ENCODE measurements around the gene TIFAB.

The TIFAB gene

DNA sequence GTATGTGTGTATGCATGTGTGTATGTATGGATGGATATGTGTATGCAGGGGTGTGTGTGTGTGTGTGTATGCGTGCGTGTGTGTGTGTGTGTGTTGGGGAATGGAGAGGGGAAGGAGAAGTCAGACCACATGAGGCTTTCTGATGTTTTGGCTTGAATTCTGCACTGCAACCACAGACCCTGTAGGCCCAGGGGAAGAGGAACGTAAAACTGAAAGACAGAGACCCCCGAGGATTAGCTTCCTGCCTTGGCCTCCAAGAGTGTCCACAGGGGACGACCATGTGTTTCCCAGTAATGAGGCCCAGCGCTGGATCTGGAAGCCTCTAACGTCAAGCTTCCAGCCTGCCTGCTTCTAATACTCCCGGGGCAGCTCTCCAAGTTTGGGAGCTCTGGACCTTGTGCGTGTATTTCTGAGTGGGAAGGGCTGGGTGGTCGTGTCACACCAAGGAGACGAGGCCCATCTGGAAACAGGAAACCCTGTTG lies 10.8 kb downstream of the TIFAB start:
- no peak for DNase-seq

DNA sequence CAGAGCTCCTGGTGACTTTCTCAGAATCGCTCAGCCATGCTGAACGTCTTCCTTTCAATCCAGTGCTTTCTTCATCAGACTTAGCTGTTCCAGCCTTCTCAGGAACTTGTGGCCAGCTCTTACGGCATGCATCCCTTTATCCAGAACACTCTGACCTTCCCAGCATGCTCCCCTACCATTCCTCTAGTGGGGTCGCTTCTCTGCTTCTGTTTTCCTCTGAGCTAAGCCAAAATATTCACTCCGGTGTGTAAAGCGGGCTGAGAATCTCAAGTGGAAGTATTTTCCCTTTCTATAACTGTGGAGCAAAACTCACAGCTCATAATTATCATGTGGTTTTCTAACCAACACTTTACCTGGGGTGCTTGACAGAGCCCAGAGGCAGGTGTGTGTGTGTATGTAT lies 11.2 kb downstream of the TIFAB start:
- DNase-seq, result no peak

DNA sequence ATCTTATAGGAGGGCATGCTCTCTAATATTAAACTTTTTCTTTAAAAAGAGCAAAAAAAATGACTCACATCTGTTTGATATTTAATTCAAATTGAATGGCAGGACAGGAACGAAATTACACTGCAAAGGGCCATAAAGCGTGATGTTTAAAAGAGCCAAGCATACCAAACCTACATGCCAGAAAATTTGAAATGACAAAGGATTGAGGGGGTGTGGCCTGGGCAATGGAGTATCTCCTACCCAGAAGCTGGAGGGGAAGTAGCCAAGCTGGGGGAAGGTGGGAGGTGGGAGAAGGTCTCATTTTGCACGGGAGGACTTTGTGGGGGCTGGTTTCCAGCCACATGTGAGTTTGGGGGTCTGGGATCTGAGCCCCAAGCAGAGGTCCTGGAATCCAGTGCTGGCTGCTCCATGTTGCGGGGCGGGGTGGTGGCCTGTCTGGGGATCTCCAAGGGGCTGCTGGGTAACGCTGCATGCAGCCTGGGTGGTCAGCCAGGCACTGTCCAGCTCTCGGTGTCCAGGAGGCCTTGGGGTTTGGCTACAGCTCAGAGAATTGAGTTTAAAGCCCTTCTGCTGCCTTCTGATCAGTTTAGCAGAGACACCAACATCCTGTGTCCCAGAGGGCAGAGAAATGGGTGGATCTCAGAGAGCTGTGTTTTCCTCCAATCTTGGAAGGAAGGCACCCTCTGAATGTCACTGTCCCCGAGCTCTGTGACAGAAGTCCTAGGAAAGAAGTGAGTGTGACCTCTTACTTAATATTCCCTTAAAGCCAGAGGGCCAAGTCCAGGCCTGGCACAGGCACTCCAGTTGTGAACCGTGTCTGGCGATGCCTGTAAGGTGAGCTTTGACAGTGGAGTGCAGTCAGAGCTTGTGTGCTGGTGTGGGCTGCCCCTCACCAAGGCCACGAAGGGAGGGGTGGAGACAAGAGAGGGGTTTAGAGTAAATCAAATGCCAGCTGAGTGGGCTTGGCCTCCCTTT lies 12.6 kb downstream of the TIFAB start:
- no peak for DNase-seq

DNA sequence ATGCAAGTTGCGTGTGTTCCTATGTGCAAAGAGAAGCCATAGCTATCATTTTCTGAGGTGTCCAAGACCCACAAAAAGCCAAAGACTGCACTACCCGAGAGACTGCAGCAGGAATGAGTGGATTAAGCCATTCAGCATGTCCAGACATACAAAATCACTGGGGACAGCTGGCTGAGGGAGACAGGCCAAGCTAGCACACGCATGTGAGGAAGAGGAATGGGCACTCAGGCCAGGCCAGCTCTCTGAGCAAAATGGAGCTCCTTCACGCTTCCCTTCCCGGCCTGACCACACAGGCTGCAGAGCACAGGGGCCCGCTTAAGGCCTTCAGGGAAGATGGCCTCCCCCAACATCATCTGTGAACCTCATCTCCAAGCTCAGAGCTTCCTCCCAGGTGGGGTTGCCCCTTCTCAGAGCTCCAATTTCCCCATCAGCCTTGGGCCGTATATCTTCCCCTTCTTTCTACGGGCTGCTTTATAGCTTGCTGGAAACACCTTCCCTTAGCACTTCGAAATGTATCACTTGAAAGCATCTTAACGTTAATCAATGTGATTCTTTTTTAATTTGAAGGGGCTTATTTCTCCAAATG lies 13.4 kb downstream of the TIFAB start:
- no peak for DNase-seq

DNA sequence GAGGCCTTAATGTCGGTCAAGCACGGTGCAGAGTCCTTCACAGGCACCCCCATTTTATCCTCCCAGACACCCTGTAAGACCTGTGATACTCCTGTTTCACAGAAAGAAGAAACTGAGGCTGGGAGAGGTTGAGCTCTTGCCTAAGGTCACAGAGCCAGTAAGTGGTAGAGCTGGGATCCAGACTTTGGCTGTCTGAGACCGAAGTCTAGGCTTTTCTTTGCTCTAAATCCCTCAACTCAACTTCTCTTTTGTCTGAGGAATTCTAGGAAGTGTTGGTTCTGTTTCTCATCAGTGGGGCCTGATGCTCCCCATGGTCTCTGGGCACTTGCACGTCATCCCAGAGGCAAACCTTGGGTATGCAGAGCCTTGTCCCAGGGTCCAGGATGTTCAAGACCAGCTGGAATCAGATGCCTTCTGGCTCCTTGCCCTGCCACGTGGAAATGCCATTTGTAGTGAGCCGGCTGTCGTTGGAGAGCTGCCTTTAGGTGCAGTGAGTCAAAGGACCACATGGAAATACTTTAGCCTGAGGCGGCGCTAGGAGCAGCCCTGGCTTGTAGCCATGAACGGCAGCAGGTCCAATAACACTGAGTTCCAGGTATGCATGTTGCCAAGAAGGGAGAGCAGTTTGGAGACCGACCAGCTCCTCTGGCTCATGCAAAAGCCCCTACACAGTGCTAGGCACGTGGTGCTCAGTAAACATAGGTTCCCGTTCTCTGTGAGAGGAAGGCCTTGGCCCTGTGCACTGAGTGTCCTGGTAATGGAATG lies 14.2 kb downstream of the TIFAB start:
- no peak for DNase-seq

DNA sequence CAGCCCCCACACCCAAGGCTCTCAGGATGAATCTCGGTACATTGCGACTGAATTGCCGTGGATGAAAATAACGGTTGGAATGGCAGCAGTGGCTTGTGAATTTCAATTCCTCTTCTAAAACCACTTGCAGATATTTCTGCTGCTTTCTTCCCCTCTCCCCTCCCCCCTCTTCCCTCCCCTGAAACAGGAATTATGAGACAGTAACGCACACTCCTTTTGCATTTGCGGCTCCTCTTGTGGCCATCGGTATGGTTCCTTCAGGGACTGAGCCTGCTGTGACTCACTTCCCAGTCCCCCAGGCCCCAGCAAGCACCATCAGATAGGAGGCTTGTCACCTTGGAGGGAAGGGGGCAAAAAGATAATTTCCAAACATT lies 14.7 kb downstream of the TIFAB start:
- no peak for DNase-seq

DNA sequence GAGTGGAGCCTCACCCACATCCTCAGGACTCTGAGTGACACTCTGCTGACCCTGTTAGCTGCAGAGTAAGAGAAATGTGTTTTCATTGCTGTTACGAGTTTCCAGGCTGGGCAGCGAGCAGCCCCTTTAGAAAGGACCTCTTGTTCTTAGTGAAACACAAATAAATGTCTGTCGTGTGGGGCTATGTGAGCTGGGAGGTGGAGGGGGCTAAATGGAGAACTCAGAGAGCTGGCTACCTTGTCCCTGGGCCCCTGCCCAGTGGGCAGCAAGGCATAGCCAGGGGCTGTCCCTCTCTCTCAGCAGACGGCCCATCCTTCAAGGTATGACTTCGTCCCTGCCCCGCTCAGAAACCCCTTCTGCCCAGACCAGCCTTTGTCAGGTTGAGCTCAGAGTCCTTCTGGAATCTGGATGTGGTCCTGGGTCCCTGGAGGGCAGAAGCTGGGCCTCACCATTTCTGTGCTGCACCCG lies 15.2 kb downstream of the TIFAB start:
- DNase-seq, result no peak

DNA sequence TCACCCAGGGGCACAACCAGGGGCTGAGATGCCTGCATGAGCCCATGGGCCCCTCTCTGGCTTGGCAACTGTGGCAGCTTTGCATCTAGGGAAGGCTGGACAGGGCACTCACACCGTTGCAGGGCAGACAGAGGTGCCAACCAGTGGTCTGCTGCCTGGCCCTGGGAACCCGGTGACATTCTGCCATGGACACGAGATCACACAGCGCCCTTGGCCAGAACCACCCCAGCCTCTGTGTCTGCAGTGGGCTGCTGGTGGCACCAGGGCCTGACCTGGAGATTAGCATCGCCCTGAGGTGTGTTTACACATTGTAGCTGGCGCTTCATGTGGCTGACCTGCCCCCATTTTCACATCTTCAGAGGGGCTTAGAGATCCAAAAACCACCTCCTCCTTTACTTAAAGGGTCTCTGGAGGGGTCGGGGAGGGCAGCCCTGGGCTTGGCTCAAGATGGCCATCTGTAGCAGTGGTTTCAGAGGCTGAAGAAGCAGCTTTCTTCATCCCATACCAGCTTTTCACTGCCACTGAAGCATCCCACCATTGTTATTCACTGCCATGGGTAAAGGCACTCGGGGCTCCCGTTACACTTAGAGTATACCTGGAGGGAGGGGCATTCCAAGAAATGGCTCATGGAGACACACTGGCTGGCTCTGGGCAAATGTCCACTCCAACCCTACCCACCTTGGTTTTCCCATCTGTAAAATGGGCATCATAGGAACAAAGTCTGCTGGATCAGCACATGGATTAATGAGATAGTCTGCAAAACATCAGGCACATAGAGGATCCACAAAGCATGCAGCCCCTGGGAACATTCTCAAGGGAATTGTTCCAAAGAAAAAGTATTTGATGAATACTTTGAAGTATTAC lies 16.5 kb downstream of the TIFAB start:
- DNase-seq, result no peak

DNA sequence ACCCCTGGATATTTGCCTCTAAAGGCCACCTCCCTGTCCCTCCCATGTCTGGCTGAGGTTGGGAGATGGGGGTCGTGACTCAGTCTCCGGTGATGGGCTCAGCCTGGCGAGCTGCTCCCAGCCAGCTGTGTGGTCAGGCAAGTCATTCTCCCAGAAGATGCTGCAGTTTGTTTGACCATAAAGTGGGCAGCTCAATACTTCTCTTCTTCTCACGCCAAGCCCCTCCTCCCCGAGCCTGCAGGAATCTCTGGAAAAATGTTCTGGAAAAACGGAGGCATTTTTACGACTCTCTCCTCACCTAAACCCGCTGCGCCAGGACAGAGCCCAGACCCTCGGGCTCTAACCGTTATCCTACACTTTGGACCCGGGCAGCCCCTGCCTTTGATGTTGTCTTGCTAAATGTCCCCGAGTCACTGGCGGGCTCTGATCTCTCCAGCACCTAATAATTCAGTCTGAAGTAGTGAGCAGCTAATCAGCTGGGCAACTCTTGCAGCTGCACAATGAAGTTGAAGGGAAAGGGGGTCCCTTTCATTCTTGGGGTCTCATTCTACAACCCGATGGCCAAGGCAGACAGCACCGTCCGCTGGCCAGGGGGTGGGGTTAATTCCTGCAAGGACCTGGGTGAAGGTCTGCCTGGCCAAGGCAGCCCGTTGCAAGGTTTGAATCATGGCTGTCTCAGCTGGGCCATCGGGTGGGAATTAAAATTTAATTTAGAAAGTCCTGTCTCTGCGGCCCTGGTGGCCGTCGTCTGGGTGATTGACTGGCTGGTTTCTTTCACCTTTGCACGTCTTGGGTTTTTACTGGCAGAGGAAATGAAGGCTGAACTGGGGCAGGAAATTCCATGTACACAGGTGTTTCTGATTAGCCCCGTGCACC lies 17.3 kb downstream of the TIFAB start:
- no peak for DNase-seq

DNA sequence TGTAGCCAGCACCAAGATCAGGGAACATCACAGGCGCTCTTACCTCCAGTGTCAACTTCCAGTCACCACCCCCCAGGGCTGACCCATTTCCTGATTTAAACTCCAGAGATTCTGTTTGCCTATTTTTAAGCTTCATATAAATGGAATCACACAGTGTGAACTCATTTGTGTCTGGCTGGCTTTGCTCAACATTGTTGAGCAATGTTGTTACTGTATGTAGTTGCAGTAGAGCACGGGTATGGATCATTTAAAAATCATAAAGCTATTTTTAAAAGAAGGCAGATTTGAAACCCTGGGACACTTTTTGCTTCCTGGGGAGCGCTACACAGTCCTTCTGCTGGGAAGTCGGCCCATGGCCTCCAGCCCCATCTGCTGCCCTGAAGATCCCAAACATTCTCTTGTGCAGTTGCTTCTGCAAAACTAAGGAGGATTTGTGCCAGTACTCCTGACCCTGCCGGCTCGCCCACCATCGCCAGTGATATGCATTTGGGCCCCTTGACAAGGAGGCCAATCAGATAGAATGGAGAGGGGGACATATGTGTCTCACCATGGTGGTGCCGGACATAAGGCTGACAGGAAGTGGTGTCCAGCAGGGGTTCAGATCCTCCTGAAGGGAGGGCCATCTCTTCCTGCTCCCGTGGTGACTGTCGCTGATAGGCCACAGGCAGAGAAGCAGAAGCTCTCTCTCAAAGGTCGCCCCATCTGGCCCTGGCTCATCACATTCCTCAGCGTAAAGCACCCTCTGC lies 18.3 kb downstream of the TIFAB start:
- no peak for DNase-seq

DNA sequence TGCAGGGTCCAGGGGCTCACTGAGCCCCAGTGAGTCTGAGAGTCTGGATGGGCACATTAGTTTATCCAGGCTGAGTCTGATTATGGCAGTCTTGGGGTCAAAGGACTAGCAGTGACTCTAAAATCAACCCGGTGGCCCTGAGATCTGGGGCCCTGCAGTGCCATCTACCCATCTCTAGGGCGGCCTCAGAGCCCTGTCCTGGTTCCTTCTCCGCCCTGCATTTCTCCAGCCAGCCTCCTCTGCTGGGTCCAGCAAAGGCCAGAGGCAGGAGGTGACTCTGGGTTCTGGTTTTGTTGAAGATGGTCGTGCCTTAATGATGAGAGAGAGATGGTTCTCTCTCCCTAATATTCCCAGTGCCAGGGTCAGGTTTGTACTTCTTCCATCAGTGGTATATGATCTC lies 20.0 kb downstream of the TIFAB start:
- DNase-seq, result no peak

DNA sequence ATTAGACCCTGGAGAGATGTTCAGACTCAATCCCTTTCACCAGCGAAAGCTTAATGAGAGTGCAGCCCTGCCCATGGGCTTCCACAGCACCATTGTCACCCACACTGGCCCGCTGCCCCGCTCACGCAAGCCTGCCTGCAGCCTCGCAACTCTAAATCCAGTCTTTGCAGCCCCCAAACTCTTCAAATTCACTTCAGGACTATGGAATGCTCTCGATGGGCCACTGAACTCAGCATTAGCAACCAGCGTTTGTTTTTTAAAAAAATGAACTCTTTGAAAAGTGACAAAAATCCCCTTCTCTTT lies 22.1 kb downstream of the TIFAB start:
- DNase-seq, result no peak

DNA sequence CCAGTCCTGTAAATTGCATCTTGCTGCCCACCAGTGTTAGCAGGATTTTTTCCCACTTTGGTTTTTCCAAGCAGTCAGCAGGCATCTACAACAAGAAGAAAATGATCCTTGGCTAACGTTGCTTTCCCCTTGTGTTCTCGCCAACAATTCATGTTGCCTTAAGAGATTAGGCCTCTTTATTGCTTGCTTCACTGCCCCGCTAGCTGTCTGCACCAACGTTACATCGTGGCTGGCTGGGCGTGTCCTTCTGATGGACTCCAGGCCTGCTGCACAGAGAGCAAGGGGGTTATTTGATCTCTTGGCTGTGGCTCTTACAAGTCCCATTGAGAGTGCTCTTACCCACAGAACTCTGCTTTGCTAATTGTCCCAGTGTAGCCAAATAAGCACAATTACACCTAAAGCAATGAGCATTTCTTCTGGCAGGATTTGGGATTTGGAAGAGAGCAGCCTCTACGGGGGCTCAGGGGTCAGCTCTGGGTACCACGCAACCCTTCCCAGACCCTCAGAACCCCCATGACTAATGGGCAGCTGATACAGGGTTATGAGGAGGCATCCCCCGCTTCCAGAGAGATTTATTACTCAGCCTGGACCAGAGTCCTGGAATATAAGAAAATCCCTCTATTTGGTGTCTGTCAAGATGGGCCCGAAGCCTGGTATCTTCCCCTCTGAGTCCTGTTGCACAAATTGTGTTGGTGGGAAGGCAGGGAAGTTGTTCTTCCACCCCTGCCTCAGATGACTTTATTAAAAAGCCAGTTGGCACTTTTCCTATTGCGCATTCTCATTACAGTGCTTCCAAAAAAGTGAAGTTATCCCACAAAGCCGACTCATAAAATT lies 22.6 kb downstream of the TIFAB start:
- DNase-seq, result peak; percentile 21

DNA sequence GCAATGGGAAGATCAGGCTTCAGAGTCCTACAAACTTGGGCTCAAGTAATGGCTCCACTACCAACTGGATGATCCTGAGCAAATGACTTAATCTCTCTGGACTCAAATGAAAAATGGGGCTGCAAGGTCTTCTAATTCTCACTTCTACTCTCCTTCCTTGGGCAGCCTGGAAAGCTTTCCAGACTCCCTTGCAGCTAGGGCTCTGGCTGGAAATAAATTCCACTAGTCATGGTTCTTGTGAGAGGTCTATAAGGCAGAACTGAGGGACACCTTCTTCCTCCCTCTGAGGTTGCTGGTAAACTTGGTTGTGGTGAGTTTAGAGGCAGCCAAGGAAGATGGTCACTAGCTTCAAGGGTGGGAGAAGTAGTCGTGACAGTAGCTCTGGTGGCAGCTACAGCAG lies 23.6 kb downstream of the TIFAB start:
- DNase-seq, result no peak

DNA sequence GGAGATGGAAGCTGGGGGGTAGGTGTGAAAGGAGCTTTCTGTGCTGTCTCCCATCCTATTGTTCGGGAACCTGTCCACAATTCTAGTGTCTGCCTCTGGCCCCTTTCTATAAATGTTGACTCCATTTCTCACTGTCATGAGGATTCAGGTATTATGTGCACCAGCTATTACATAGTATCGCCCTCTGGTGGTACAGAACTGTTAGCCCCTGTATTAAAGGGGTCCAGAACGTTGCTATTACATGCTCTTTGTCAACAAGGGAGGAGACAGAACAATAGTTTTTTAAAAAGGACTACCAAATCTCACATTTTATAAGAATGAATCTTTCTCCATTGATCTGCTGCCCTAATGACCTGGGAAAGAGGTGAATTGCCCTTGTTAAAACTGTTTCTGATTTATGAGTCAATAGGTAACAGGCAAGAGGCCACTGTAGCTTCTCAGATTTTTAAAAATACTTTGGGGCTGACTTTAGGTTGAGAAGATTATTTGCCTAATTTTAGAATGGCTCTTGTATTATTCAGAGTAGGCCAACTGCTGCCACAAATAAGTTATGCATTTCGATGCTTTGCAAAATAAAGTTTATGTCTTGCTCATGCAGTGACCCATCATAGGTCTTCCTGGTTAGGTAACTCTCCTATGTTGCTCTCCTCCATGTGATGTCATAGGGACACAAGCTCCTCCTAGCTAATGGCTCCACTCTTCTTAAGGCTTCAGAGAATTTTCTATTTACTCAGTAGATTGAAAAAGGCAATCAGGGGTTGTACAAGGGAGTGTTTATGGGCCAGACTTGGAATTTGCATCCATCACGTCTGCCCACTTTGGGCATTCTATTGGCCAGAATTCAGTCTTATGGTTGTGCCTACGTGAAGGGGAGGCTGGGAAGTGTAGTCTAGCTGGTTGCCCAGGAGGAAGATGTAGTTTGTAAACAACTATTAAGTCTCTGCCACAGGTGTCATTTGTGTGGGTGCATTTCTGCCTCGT lies 25.8 kb downstream of the TIFAB start:
- peak; percentile 81 for DNase-seq

DNA sequence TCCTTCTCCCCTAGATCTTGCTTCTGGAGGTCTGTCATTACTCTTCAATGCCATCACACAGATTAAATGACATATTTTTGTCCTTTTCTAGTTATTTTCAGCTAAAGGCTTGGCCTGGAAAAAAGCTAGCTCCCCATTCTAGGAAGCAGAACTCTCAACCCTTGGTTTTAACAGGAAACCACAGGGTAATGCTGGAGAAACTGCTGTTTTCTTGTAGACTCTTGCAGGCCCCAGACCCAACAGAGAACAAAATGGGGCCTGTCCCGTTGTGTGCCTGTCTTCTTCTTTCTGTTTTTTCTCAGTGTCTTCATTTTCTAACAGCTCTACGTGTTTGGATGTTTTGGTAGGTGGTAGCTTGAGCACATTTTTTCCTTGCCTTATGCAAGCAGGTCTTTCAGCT lies 26.5 kb downstream of the TIFAB start:
- DNase-seq, result no peak

DNA sequence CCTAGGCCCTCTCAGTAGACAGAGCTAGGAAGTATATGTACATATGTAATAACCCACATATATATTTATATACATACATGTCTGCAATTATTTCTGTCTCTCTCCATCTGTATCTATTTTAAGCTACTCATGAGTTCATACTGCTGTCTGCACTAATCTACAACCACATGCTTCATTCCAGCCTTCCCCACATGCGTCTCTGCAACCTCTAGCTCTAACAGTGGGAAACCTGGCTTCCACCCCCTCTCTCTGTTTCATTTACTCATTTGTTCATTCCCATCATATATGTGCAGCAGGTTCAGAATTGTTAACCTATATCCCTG lies 28.3 kb downstream of the TIFAB start:
- no peak for DNase-seq

DNA sequence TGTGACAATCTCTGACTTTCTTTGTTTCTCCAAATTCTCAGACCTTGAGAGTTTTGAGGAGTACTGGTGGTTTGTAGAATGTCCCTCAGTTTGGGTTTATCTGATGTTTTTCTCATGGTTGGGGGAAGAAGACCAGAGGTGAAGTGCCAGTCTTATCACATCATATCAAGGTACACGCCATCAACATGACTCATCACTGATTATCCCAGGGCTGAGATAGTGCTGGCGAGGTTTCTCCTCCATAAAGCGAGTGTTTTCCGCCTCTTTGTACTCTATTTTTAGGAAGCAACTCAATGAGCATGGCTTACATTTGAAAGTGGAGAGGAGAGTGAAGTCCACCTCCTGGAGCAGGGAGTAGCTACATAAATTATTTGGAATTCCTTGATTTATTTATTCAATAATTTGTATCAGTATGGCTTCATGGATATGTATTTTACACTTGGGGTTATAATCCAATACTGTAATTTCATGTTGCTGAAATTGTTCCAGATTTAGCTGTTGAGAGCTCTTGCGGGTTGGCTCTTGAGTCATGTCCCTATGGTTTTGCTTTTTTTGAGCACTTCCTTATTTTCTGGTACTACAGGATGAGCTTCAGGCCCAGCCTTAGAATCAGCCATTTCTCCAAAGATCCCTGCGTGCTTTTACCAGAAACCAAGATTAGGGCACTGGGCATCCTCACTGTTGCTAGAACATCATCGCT lies 28.9 kb downstream of the TIFAB start:
- DNase-seq, result no peak
